ENCODE measurements around the gene SIGLEC7.

Gene SIGLEC7

GRCh38 chr19:51142119-51142518 lies at the start of gene SIGLEC7:
SIGLEC7 (plus strand) TSS chr19:51142301; CDS start chr19:51142370, 69 bp downstream.
- FAIRE-seq = no peak

GRCh38 chr19:51093101-51093500 lies 49.0 kb upstream of the SIGLEC7 start:
- no peak for FAIRE-seq

GRCh38 chr19:51093510-51094345 lies 48.4 kb upstream of the SIGLEC7 start:
- no peak for FAIRE-seq

- no peak for FAIRE-seq
Measured at GRCh38 chr19:51094696-51095279, 47.3 kb upstream of the SIGLEC7 start.

GRCh38 chr19:51096473-51097165 lies 45.5 kb upstream of the SIGLEC7 start:
- no peak for FAIRE-seq

GRCh38 chr19:51097166-51097738 lies 44.8 kb upstream of the SIGLEC7 start:
- FAIRE-seq = no peak

- no peak for FAIRE-seq
Measured at GRCh38 chr19:51097796-51098195, 44.3 kb upstream of the SIGLEC7 start.

- no peak for FAIRE-seq
Measured at GRCh38 chr19:51098365-51099046, 43.6 kb upstream of the SIGLEC7 start.

- FAIRE-seq = no peak
Measured at GRCh38 chr19:51099047-51099382, 43.1 kb upstream of the SIGLEC7 start.

GRCh38 chr19:51100601-51101000 lies 41.5 kb upstream of the SIGLEC7 start:
- FAIRE-seq = no peak

- FAIRE-seq = no peak
Measured at GRCh38 chr19:51101171-51101865, 40.8 kb upstream of the SIGLEC7 start.

GRCh38 chr19:51102991-51103390 lies 39.1 kb upstream of the SIGLEC7 start:
- no peak for FAIRE-seq

- no peak for FAIRE-seq
Measured at GRCh38 chr19:51103926-51104341, 38.2 kb upstream of the SIGLEC7 start.

- no peak for FAIRE-seq
Measured at GRCh38 chr19:51107406-51108065, 34.6 kb upstream of the SIGLEC7 start.

- peak; percentile 88 for FAIRE-seq
Measured at GRCh38 chr19:51108066-51108804, 33.9 kb upstream of the SIGLEC7 start, which contains the start of gene CTU1. CTU1 (minus strand) TSS chr19:51108409; CDS start chr19:51104569, 3,840 bp downstream.

GRCh38 chr19:51108805-51109146 lies 33.3 kb upstream of the SIGLEC7 start:
- FAIRE-seq = no peak

GRCh38 chr19:51110666-51110971 lies 31.5 kb upstream of the SIGLEC7 start:
- no peak for FAIRE-seq

- FAIRE-seq = no peak
Measured at GRCh38 chr19:51111606-51112005, 30.5 kb upstream of the SIGLEC7 start.

GRCh38 chr19:51114087-51114729 lies 27.9 kb upstream of the SIGLEC7 start:
- no peak for FAIRE-seq

- FAIRE-seq = no peak
Measured at GRCh38 chr19:51116736-51117286, 25.3 kb upstream of the SIGLEC7 start.
